Liver (tissue), 3 donors: ENCODE data around the gene TSHZ3.

Experiments used
- RAD21 ChIP-seq, 2 donors: IDR thresholded peaks; 2 replicates each; pipeline ENCODE4 v1.6.1; 2016; ENCODE audit warnings: antibody characterized with exemption in 2 of 2, mild to moderate bottlenecking in 2 of 2
- TF ChIP-seq, protein P1 (sequence below): fragments of 150-350 bp; IDR thresholded peaks from 2 replicates; pipeline ENCODE4 v1.5.1; 2017; ENCODE audit warnings: improper control_type of control experiment, low read depth, low read length; ENCODE audit not compliant: missing input control
- TF ChIP-seq, protein P2 (sequence below): IDR thresholded peaks from 2 replicates; pipeline ENCODE4 v1.6.1; 2016; ENCODE audit warnings: antibody characterized with exemption
- donor health status: healthy.
- donor health status: healthy.

DNA sequence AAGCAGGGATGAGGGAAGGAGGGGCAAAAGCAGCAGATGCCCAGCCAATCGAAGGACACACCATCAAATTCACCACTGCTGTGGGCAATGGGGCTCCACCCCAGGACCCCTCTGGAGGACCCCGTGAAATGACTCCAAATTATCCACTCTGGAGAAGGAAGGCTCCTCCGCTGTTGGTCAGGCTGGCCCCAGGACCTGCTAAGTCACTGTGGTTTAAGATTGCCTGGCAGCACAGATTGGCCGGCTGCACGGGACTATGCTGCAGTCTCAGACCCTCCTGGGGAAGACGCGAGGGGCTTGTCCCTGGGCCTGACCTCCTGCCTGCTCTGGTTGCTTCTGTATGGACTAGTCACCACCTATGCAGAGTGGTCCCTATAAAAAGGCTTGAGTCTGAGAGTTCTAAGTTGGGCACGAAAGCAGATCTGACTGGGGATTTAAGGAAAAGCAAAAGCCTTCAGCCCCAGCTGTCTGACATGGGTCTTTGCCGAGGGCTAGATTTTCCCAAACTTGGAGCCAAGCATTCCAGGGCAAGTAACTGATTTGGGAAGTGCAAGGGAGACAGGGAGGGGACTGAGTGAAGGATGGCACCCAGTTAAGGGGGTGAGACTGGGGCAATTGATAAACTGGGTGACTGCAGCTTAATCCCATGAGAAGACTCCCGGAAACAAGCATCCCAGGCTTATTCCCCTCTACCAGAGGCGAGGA, 91.7 kb downstream of the TSHZ3 start:
- no peak for TF ChIP-seq RAD21 (IDR thresholded peaks at IDR 0.05)
- TF ChIP-seq, protein P1, sequence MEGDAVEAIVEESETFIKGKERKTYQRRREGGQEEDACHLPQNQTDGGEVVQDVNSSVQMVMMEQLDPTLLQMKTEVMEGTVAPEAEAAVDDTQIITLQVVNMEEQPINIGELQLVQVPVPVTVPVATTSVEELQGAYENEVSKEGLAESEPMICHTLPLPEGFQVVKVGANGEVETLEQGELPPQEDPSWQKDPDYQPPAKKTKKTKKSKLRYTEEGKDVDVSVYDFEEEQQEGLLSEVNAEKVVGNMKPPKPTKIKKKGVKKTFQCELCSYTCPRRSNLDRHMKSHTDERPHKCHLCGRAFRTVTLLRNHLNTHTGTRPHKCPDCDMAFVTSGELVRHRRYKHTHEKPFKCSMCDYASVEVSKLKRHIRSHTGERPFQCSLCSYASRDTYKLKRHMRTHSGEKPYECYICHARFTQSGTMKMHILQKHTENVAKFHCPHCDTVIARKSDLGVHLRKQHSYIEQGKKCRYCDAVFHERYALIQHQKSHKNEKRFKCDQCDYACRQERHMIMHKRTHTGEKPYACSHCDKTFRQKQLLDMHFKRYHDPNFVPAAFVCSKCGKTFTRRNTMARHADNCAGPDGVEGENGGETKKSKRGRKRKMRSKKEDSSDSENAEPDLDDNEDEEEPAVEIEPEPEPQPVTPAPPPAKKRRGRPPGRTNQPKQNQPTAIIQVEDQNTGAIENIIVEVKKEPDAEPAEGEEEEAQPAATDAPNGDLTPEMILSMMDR: no peak
- TF ChIP-seq, protein P2, sequence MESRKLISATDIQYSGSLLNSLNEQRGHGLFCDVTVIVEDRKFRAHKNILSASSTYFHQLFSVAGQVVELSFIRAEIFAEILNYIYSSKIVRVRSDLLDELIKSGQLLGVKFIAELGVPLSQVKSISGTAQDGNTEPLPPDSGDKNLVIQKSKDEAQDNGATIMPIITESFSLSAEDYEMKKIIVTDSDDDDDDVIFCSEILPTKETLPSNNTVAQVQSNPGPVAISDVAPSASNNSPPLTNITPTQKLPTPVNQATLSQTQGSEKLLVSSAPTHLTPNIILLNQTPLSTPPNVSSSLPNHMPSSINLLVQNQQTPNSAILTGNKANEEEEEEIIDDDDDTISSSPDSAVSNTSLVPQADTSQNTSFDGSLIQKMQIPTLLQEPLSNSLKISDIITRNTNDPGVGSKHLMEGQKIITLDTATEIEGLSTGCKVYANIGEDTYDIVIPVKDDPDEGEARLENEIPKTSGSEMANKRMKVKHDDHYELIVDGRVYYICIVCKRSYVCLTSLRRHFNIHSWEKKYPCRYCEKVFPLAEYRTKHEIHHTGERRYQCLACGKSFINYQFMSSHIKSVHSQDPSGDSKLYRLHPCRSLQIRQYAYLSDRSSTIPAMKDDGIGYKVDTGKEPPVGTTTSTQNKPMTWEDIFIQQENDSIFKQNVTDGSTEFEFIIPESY: no peak
